ENCODE measurements around the gene CCDC141. TPM values are rescaled to one million over a fixed set of nuclear protein-coding genes. Genes with fewer than 3 reads are reported as not detected.

Gene CCDC141
- total RNA-seq, 2 donors from 2014 or later, result 118 to 142 TPM

- Mint-ChIP-seq H3K9me3 (no peaks in the 10 kb centered on the region), H3K4me3 (no peak overlapping the region), H3K27ac (no peak overlapping the region), H3K27me3 (ENCODE audit: insufficient read depth) (no peaks in the 10 kb centered on the region), H3K4me1 (peaks cover 4% of the 10 kb centered on the region), H3K36me3 (ENCODE audit: low read depth) (peaks cover 63% of the 10 kb centered on the region)
- H3K9me3 ChIP-seq (ENCODE audit: control insufficient read depth, low read length), result no peaks in the 10 kb centered on the region
- DNase-seq, result no peak
- H3K4me3 ChIP-seq (ENCODE audit: low read length), result no peak overlapping the region
- no peak overlapping the region for H3K9ac ChIP-seq (ENCODE audit: extremely low read depth, low read length, poor library complexity, severe bottlenecking)
- no peak overlapping the region for H3K27ac ChIP-seq (ENCODE audit: low read depth, low read length)
- peaks cover 81% of the 10 kb centered on the region for H3K36me3 ChIP-seq (ENCODE audit: control insufficient read depth, insufficient read depth, low read length)
- no peak for TF ChIP-seq CTCF (conservative IDR thresholded peaks at IDR 0.05)
- no peaks in the 10 kb centered on the region for H3K4me1 ChIP-seq (ENCODE audit: control insufficient read depth, insufficient read depth, low read length)
- H3K27me3 ChIP-seq (ENCODE audit: control insufficient read depth, insufficient read depth, low read length, poor library complexity, severe bottlenecking), result no peaks in the 10 kb centered on the region
- 89 to 100% methylated on average over 1 to 3 of the region's 3 CpGs for WGBS, 2 experiments (ENCODE audit: insufficient coverage in 1 of 2, insufficient read length in 1 of 2)
These were observed 102.9 kb downstream of the CCDC141 start for GRCh38 chr2:178947006-178947405.

GRCh38 chr2:178946494-178946893, 103.4 kb downstream of the CCDC141 start:
- TF ChIP-seq CTCF (conservative IDR thresholded peaks at IDR 0.05), result no peak
- no peaks in the 10 kb centered on the region for H3K27me3 Mint-ChIP-seq (ENCODE audit: insufficient read depth)
- no peak overlapping the region for H3K27ac ChIP-seq (ENCODE audit: low read depth, low read length)
- peaks cover 4% of the 10 kb centered on the region for H3K4me1 Mint-ChIP-seq
- H3K9me3 Mint-ChIP-seq, result no peaks in the 10 kb centered on the region
- peaks cover 84% of the 10 kb centered on the region for H3K36me3 ChIP-seq (ENCODE audit: control insufficient read depth, insufficient read depth, low read length)
- H3K9ac ChIP-seq (ENCODE audit: extremely low read depth, low read length, poor library complexity, severe bottlenecking), result no peak overlapping the region
- no peak overlapping the region for H3K4me3 ChIP-seq (ENCODE audit: low read length)
- H3K4me3 Mint-ChIP-seq, result no peak overlapping the region
- no peaks in the 10 kb centered on the region for H3K9me3 ChIP-seq (ENCODE audit: control insufficient read depth, low read length)
- no peaks in the 10 kb centered on the region for H3K4me1 ChIP-seq (ENCODE audit: control insufficient read depth, insufficient read depth, low read length)
- no peaks in the 10 kb centered on the region for H3K27me3 ChIP-seq (ENCODE audit: control insufficient read depth, insufficient read depth, low read length, poor library complexity, severe bottlenecking)
- H3K27ac Mint-ChIP-seq, result no peak overlapping the region
- 94% methylated on average over 3 of the region's 3 CpGs; no CpG with 5 or more reads in 1 of the 2 experiments for WGBS, 2 experiments (ENCODE audit: insufficient coverage in 1 of 2, insufficient read length in 1 of 2)
- no peak for DNase-seq
- peaks cover 60% of the 10 kb centered on the region for H3K36me3 Mint-ChIP-seq (ENCODE audit: low read depth)

GRCh38 chr2:178943745-178944144, 106.2 kb downstream of the CCDC141 start:
- Mint-ChIP-seq H3K4me3 (no peak overlapping the region), H3K27me3 (ENCODE audit: insufficient read depth) (no peaks in the 10 kb centered on the region), H3K27ac (no peak overlapping the region), H3K4me1 (no peaks in the 10 kb centered on the region), H3K9me3 (no peaks in the 10 kb centered on the region), H3K36me3 (ENCODE audit: low read depth) (peaks cover 64% of the 10 kb centered on the region)
- no peak overlapping the region for H3K4me3 ChIP-seq (ENCODE audit: low read length)
- H3K27me3 ChIP-seq (ENCODE audit: control insufficient read depth, insufficient read depth, low read length, poor library complexity, severe bottlenecking), result no peaks in the 10 kb centered on the region
- no peak for TF ChIP-seq CTCF (conservative IDR thresholded peaks at IDR 0.05)
- no peak for DNase-seq
- peaks cover 88% of the 10 kb centered on the region for H3K36me3 ChIP-seq (ENCODE audit: control insufficient read depth, insufficient read depth, low read length)
- no peaks in the 10 kb centered on the region for H3K4me1 ChIP-seq (ENCODE audit: control insufficient read depth, insufficient read depth, low read length)
- no peak overlapping the region for H3K9ac ChIP-seq (ENCODE audit: extremely low read depth, low read length, poor library complexity, severe bottlenecking)
- peaks cover 9% of the 10 kb centered on the region for H3K9me3 ChIP-seq (ENCODE audit: control insufficient read depth, low read length)
- 100% methylated on average over 1 of the region's 1 CpG; no CpG with 5 or more reads in 1 of the 2 experiments for WGBS, 2 experiments (ENCODE audit: insufficient coverage in 1 of 2, insufficient read length in 1 of 2)
- no peak overlapping the region for H3K27ac ChIP-seq (ENCODE audit: low read depth, low read length)
